SW 1271 (cell line): Measurements from ENCODE around the gene PPFIBP1.
"Not testable (repeated sequence)": the region's sequence is repeated elsewhere in the genome, so short reads cannot be mapped to it uniquely, and the experiment has no call there.

Experiments
- DNase-seq, 2 experiments: peaks; one replicate each; lab custom pipeline; 2025; lab: John Stamatoyannopoulos, UW

The PPFIBP1 gene

DNA sequence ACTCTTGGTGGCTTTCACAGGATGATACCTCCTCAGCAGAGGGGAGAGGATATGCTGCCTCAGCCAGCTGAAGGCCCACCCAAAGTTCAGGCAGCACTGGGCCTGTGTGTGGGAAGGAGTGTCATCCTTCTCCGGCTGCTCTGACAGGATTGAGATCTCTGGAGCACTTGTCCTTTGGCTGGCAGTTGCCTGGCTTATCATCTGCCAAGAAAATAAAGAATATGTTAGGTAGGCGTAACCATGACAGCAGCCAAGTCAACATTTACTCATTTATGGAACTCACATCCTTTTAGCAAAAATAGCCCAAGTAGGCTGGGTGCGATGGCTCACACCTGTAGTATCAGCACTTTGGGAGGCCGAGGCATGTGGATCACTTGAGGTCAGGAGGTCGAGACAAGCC, 68.5 kb downstream of the PPFIBP1 start:
- peak in 1 of 2 experiments; percentile 63 for DNase-seq

DNA sequence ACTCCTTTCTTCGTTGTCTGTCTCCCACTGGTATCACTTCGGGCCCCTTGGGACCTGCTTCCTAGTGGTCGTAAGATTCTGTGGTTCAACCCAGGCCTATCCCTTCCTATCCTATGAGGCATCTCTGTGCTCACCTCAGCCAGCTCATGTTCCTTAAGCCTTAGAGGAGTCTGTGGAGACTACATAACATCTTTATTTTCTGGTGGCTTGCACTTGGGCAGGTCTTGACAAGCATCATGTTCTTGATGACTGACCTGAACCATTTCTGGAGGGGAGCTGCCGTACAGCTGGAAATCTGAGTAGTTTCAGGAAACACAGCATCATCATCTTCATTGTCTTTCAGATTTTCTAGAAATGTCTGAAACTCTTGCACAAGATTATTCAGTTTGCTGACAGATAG, 69.3 kb downstream of the PPFIBP1 start:
- DNase-seq, result no peak

- peak in 1 of 2 experiments; percentile 55 for DNase-seq
Measured at GRCh38 chr12:27595231-27595642, 71.2 kb downstream of the PPFIBP1 start.

GRCh38 chr12:27598866-27599265, 74.9 kb downstream of the PPFIBP1 start:
- not testable (repeated sequence) for DNase-seq

DNA sequence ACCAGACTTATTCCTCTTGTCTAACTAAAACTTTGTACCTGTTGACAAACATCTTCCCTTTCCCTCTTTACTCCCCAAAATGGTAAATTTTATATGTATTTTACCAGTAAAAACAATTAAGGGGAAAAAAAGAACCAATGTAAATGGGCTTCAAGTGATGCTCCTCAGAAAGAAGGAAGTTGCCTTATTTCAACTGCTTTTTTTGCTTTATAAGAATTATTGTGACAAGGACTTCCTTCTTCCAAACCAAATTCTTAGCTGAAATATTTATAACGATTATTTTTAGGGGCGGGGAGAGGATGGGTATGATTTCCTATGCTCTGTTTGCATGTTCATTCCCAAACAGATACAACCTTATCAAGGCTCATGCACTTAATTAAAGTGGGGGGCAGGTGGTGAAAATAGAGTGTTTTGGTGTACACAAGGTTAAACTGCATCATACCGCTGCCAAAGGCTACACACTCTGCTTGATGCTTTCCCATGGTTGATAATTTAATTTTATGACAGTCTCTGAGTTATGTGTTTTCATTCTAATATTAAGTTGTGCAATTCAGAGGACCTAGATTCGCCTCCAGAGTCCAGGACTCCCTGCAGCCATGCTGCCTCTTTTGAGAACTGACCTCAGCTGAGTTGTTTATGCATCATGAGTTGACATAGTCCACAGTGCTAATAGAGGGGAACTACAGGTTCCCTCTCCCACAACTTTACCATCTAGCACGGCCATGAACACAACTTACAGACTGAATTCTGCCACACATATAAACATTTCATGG, 77.2 kb downstream of the PPFIBP1 start:
- not testable (repeated sequence) for DNase-seq

DNA sequence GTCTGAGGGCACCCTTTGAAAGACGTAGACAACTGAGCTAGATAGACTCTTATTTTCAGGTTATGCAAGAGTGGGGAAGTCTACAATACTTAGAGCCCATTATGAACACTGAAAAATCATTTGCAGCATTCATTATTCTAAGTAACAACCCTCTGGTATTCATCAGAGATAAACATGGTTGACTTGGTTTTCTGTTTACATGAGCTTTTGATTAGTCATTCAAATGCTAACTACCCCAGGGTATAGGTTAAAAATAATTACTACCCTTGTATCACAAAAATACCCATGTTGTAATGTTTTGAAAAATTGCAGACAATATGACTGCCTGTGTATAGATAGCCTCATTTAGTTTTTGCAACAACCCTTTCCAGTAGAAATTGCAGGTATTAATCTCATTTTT, 78.5 kb downstream of the PPFIBP1 start:
- DNase-seq, result no peak

GRCh38 chr12:27604431-27604830, 80.4 kb downstream of the PPFIBP1 start:
- no peak for DNase-seq

- no peak for DNase-seq
Measured at GRCh38 chr12:27606986-27607385, 83.0 kb downstream of the PPFIBP1 start.

GRCh38 chr12:27607591-27607990, 83.6 kb downstream of the PPFIBP1 start:
- DNase-seq, result no peak

GRCh38 chr12:27608890-27609289, 84.9 kb downstream of the PPFIBP1 start:
- no peak for DNase-seq

DNA sequence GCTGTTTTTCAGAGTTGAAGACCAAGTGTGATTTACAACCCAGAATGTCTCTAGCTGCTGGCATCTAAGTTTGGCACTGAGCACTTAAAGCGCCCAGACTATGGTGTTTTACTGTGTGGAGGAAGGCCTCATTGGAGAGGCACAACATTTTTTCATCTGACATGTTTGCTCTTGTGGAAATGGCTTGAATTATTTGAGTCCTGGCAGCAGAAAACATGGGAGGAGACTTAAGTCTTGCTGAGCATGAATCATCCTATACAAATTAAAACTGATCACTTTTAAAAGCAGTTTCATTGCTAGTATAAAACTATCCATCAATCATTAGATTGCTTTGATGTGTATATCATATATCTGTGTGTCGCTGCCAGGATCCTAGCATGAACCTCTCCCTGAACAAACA, 86.4 kb downstream of the PPFIBP1 start:
- DNase-seq, result no peak

DNA sequence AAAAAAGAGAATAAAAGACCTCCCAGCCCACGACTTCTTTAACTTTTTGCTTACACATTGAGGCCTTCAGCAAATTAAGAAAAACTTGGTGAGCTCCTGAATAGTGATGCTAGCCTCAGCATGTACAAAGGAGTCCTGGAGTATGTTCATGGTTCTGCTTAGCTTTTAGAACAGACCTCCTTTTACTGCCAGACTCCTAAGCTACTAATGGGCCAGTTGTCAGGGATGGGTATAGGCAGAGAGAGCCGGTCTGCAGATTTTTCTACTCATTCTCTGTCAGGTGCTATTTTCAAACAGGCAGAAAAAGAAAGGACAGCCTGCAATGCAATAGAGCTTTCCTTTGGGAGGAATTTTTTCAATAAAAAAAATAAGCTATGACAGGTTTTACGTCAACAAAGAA, 90.4 kb downstream of the PPFIBP1 start:
- no peak for DNase-seq

- no peak for DNase-seq
Measured at GRCh38 chr12:27614866-27615265, 90.9 kb downstream of the PPFIBP1 start.

- peak in 1 of 2 experiments; percentile 61 for DNase-seq
Measured at GRCh38 chr12:27615331-27615891, 91.4 kb downstream of the PPFIBP1 start.

GRCh38 chr12:27616356-27617142, 92.5 kb downstream of the PPFIBP1 start:
- DNase-seq, result peak in 1 of 2 experiments; percentile 70

DNA sequence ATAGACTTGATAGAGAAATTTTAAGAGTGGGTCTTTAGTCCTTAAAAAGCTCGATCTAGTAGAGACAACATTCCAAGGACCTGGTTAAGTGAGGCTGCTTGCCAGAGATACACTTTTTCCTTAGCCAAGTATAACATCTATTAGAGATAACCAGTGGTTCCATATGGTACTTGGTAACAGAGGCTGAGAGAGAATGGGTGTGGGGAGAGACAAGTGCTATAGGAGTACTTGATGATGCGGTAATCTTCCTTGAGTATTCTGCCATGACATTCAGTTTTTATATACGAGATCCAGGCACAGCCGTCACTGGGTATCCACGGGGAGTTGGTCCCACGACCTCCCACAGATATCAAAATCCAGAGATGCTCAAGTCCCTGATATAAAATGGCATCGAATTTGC, 94.8 kb downstream of the PPFIBP1 start:
- DNase-seq, result peak in 1 of 2 experiments; percentile 57

DNA sequence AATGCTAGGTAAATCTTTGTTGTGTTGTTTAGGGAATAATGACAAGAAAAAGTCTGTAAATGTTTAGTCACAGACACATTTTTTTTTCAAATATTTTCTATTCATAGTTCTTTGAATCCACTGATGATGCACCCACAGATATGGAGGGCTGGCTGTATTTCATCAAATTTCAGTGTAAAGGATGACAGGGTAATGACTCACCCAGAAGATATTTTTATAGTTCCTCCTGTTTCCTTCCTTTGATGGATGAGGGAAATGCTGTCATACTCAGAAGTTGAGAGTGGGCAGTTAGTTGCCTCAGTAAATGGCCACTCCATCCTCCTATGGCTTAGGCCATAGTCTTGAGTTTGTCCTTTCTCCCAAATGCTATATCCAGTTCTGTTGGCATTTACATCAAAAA, 95.3 kb downstream of the PPFIBP1 start:
- peak; percentile 91 to 97 for DNase-seq

- no peak for DNase-seq
Measured at GRCh38 chr12:27620121-27620520, 96.1 kb downstream of the PPFIBP1 start.

DNA sequence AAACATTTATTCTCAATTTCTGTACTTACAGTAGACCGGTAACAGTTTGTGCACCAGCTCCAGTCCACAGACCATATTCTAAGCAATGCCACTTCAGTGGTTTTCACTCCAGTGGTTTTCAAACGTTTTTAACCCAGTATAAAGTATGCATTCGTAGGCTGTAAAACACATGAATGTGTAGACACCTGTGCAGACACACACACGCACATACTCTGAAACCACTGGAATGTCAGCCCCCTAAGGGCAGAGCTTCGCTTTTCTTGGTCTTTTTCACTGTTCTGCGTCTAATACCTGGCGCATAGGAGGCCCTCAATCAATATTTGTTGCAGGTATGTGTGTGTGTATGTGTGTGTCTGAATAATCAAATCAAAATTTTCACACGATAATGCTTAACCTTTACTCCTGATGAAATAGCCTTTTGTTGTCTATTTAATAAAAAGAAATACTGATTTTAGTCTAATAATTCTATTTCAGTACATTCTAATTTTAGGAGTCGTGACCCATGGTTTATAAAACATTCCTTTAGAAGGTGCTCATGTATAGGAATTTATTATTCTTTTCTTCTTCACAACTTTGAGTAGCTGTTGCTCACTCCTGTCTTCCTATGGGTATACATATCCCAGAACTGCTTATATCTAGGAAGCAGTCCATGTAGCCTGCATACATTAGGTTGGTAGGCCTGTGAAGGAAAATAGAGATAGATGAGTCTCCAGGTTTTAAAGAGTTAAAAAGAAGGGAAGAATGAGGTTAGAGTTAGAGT, 98.6 kb downstream of the PPFIBP1 start:
- no peak for DNase-seq

DNA sequence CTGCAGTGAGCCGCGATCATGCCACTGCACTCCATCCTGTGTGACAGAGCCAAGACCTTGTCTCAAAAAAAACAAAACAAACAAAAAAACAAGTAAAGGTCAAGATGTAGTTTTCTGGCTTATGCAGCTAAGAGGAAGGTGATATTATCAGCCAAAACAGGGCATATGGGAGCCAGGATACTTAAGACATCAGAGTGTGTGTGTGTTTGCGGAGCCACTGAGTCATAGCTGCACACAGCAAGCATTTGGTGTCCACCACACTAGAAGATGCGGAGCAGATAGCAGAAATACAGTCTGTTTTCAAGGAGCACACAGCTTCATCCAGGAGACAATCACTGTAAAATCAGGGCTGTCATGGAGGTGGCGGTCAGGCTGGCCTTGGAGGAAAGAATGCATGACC, 99.6 kb downstream of the PPFIBP1 start:
- no peak for DNase-seq

DNA sequence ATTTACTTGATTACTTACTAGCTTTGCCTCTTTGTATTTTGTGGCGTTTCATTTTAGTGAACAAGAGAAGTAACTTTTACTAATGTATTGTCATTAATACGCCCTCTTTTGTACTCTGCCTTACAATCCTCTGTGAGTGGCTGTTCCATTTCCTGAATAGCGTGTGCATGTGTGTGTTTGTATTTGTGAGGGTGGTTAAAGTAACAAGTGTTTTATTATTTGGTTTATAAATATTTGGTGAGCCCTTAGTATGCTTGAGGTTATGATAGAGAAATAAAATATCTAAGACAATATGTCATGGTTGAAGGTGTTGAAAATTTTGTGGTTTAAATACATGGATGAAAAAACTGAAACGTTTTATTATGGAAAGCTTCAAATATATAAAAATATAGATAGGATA, 100.6 kb downstream of the PPFIBP1 start:
- DNase-seq, result no peak
